CD4-positive, alpha-beta T cell treated with Interleukin-4 for 4 hours (primary cell): ENCODE results near the gene STIM2.
"Not testable (repeated sequence)": the region's sequence is repeated elsewhere in the genome, so short reads cannot be mapped to it uniquely, and the experiment has no call there.

Experiments
- DNase-seq: peaks from one replicate; pipeline ENCODE4 v3.0.0-alpha.2; 2020

Gene STIM2

GRCh38 chr4:26860157-26860921, at the start of gene STIM2:
Gene STIM2 (plus strand): TSS chr4:26860841.
- peak; percentile 99 for DNase-seq

GRCh38 chr4:26811571-26811970, 49.1 kb upstream of the STIM2 start:
- not testable (repeated sequence) for DNase-seq

- DNase-seq, result peak; percentile 15
Measured at GRCh38 chr4:26812049-26812714, 48.5 kb upstream of the STIM2 start.

GRCh38 chr4:26813698-26814097, 46.9 kb upstream of the STIM2 start:
- no peak for DNase-seq

GRCh38 chr4:26815199-26815598, 45.4 kb upstream of the STIM2 start:
- DNase-seq, result no peak

- DNase-seq, result no peak
Measured at GRCh38 chr4:26815706-26816105, 44.9 kb upstream of the STIM2 start.

GRCh38 chr4:26819026-26819425, 41.6 kb upstream of the STIM2 start:
- DNase-seq, result no peak

- no peak for DNase-seq
Measured at GRCh38 chr4:26819478-26820095, 41.1 kb upstream of the STIM2 start.

GRCh38 chr4:26820346-26820745, 40.3 kb upstream of the STIM2 start:
- no peak for DNase-seq

- DNase-seq, result no peak
Measured at GRCh38 chr4:26821031-26821430, 39.6 kb upstream of the STIM2 start.

- no peak for DNase-seq
Measured at GRCh38 chr4:26821677-26822503, 38.8 kb upstream of the STIM2 start.

GRCh38 chr4:26822546-26822945, 38.1 kb upstream of the STIM2 start:
- peak; percentile 42 for DNase-seq

- DNase-seq, result not testable (repeated sequence)
Measured at GRCh38 chr4:26822974-26823373, 37.7 kb upstream of the STIM2 start.

- DNase-seq, result no peak
Measured at GRCh38 chr4:26823583-26823982, 37.1 kb upstream of the STIM2 start.

- DNase-seq, result no peak
Measured at GRCh38 chr4:26824667-26825066, 36.0 kb upstream of the STIM2 start.

- peak; percentile 10 for DNase-seq
Measured at GRCh38 chr4:26826721-26827120, 33.9 kb upstream of the STIM2 start.

- DNase-seq, result not testable (repeated sequence)
Measured at GRCh38 chr4:26827336-26827735, 33.3 kb upstream of the STIM2 start.

GRCh38 chr4:26827798-26828197, 32.8 kb upstream of the STIM2 start:
- no peak for DNase-seq

- no peak for DNase-seq
Measured at GRCh38 chr4:26829018-26829417, 31.6 kb upstream of the STIM2 start.

GRCh38 chr4:26830033-26830432, 30.6 kb upstream of the STIM2 start:
- DNase-seq, result no peak

- DNase-seq, result no peak
Measured at GRCh38 chr4:26830701-26831100, 29.9 kb upstream of the STIM2 start.

- DNase-seq, result no peak
Measured at GRCh38 chr4:26836539-26836938, 24.1 kb upstream of the STIM2 start.
